K562 (cell line): Measurements from ENCODE around the gene IRF2BP1. TPM values are rescaled to one million over a fixed set of nuclear protein-coding genes. Genes with fewer than 3 reads are reported as not detected.

Experiments used
- ATAC-seq: fragments of 200-7000 bp; cut with Tn5 transposase; 3 replicates; pipeline ENCODE4 v1.9.1; 2020; ENCODE audit warnings: moderate library complexity
- BruUV-seq: library from RNA; stranded (reverse); fragments of 400-500 nt; replicated peaks from 2 replicates; lab custom pipeline; 2021; lab: Mats Ljungman, UMichigan
- CTCF ChIA-PET: fragments of 300-600 bp; formaldehyde crosslinking; extraction: SDS; loops from one replicate; lab custom pipeline; 2021; ENCODE audit warnings: low intra/inter-chr PET ratio; lab: Yijun Ruan, JAX
- POLR2A ChIA-PET: fragments of 300-600, 350-650 bp; sonication (Branson Sonifier 250); formaldehyde crosslinking; extraction: SDS; loops from one replicate; lab custom pipeline; 2021; ENCODE audit warnings: antibody characterized with exemption, inconsistent platforms; lab: Yijun Ruan, JAX
- DNase-seq, 4 experiments: peaks; one replicate each; pipeline versions ENCODE4 v3.0.0 to v3.0.0-alpha.2; 2011 to 2018; ENCODE audit warnings: low spot score in 3 of 4, mixed read lengths in 3 of 4; ENCODE audit errors: extremely low read depth in 1 of 4
- FAIRE-seq: peaks from 2 replicates; lab custom pipeline; 2011; peaks lifted over from hg19 to GRCh38; lab: Jason Lieb, UNC
- H2AFZ ChIP-seq: 2 replicates; pipeline ENCODE4 v1.6.0; 2011; ENCODE audit warnings: low read depth, low read length, control low read depth, inconsistent platforms
- H3K27ac ChIP-seq: fragments of 200-600 bp; 3 replicates; pipeline ENCODE4 v1.8.0; 2011; ENCODE audit warnings: low read depth, mild to moderate bottlenecking, control low read depth, inconsistent platforms, low read length, moderate library complexity, mixed read lengths; ENCODE audit errors: extremely low read depth
- H3K27me3 ChIP-seq, 2 experiments: fragments of 300-600 bp in 1 of 2; 2 replicates in 1 of 2; 3 replicates in 1 of 2; pipeline versions ENCODE4 v1.6.0 to v1.8.0; 2011; ENCODE audit warnings: inconsistent platforms in 2 of 2, low read length in 2 of 2, mild to moderate bottlenecking in 1 of 2, mixed read lengths in 1 of 2, moderate library complexity in 1 of 2; ENCODE audit not compliant: control insufficient read depth in 2 of 2, insufficient read depth in 2 of 2
- H3K36me3 ChIP-seq: fragments of 300-600 bp; 3 replicates; pipeline ENCODE4 v1.8.0; 2011; ENCODE audit warnings: mild to moderate bottlenecking, low read length, inconsistent platforms; ENCODE audit not compliant: control insufficient read depth, insufficient read depth
- H3K4me1 ChIP-seq, 2 experiments: fragments of 200-600 bp in 1 of 2; replicated peaks in 1 of 2; 2 replicates in 1 of 2; 3 replicates in 1 of 2; pipeline versions ENCODE4 v1.5.1 to v1.8.0; 2011; ENCODE audit warnings: inconsistent platforms in 2 of 2, low read length in 2 of 2, mild to moderate bottlenecking in 1 of 2, mixed read lengths in 1 of 2, moderate library complexity in 1 of 2; ENCODE audit not compliant: control insufficient read depth in 2 of 2, insufficient read depth in 2 of 2
- H3K4me2 ChIP-seq: 2 replicates; pipeline ENCODE4 v1.6.1; 2011; ENCODE audit warnings: low read length, control low read depth, inconsistent platforms, mixed read lengths; ENCODE audit not compliant: insufficient read depth
- H3K4me3 ChIP-seq: fragments of 200-600 bp; sonication (generic), shearing (Covaris generic); 2 replicates; pipeline ENCODE4 v1.5.1; 2016; ENCODE audit warnings: control low read depth, inconsistent platforms
- H3K79me2 ChIP-seq: fragments of 200-600 bp; 3 replicates; pipeline ENCODE4 v1.8.0; 2011; ENCODE audit warnings: low read length, inconsistent platforms; ENCODE audit not compliant: control insufficient read depth, insufficient read depth
- H3K9ac ChIP-seq, 2 experiments: 2 replicates each; pipeline versions ENCODE4 v1.6.0 to v1.6.1; 2011; ENCODE audit warnings: low read depth in 2 of 2, low read length in 2 of 2, control low read depth in 1 of 2, inconsistent platforms in 1 of 2, mild to moderate bottlenecking in 1 of 2, mixed read lengths in 1 of 2; ENCODE audit not compliant: insufficient read depth in 1 of 2
- H3K9me1 ChIP-seq: one replicate; pipeline ENCODE4 v1.6.0; 2011; ENCODE audit warnings: inconsistent platforms, mild to moderate bottlenecking, low read length, moderate library complexity; ENCODE audit not compliant: control insufficient read depth, insufficient read depth
- H3K9me3 ChIP-seq: replicated peaks from 2 replicates; pipeline ENCODE4 v1.5.1; 2011; ENCODE audit warnings: low read depth, low read length, inconsistent platforms; ENCODE audit not compliant: control insufficient read depth, insufficient read depth
- H4K20me1 ChIP-seq: replicated peaks from 2 replicates; pipeline ENCODE4 v1.6.1; 2011; ENCODE audit warnings: low read length, inconsistent platforms, mixed read lengths; ENCODE audit not compliant: control insufficient read depth, insufficient read depth
- HDAC6 ChIP-seq: IDR thresholded peaks from 2 replicates; pipeline ENCODE4 v1.6.1; 2012; ENCODE audit warnings: low read depth, mild to moderate bottlenecking, control low read depth, inconsistent platforms, low read length, moderate library complexity
- ZNF311 ChIP-seq: fragments of 250-450 bp; sonication (Bioruptor Pico); IDR thresholded peaks from 2 replicates; pipeline ENCODE4 v1.4.0; 2020; ENCODE audit warnings: mild to moderate bottlenecking, moderate library complexity
- ZNF79 ChIP-seq: fragments of 250-450 bp; sonication (Bioruptor Pico); IDR thresholded peaks from 2 replicates; pipeline ENCODE4 v1.4.0; 2020; ENCODE audit warnings: low read depth, mild to moderate bottlenecking, moderate library complexity
- WGBS: fragments of 100-300 bp; shearing (Covaris generic); methylation state at CpG from one replicate; pipeline ENCODE4 v1.1.6; 2016; ENCODE audit warnings: low coverage, mixed read lengths; ENCODE audit not compliant: insufficient coverage; ENCODE audit errors: missing lambda C conversion rate; 5-methylcytosine and 5-hydroxymethylcytosine counted together
- in situ Hi-C: fragments of 300-500 bp; cut with MboI; formaldehyde crosslinking; loops from 4 replicates; pipeline ENCODE4 v1.15.0; 2018; ENCODE audit warnings: inconsistent platforms, mixed read lengths
- intact Hi-C: fragments of 100-400 bp; cut with micrococcal nuclease; formaldehyde crosslinking; loops from 2 replicates; pipeline ENCODE4 v1.14.2; 2022
- polyA plus RNA-seq, 8 experiments: library from polyadenylated mRNA; depleted of rRNA in 4 of 8; stranded (reverse) in 5 of 8; unstranded in 3 of 8; fragments of >200 nt; fragmentation: Nextera tagmentation in 2 of 8; fragmentation: Illumina TruSeq in 1 of 8; extraction: Ambion mirVana in 2 of 8; extraction: Trizol in 1 of 8; gene quantifications; 2 replicates each; pipeline versions ENCODE4 v1.2.1 to v1.2.3, GENCODE V29; 2011 to 2014; ENCODE audit warnings: inconsistent platforms in 1 of 8, missing spikeins in 1 of 8
- total RNA-seq, 7 experiments: library from RNA; depleted of rRNA in 6 of 7; stranded (reverse); fragments of >200 nt in 6 of 7; fragmentation: Illumina TruSeq in 2 of 7; extraction: Trizol in 2 of 7; gene quantifications; 2 replicates each; pipeline versions ENCODE4 v1.2.1 to v1.2.3, GENCODE V29; 2011 to 2021; ENCODE audit warnings: low replicate concordance in 1 of 7
- TF ChIP-seq, protein P1 (sequence below): IDR thresholded peaks from 2 replicates; pipeline ENCODE4 v1.6.1; 2012; ENCODE audit warnings: low read depth, low read length, improper control_type of control experiment, borderline replicate concordance
- TF ChIP-seq, protein P2 (sequence below): fragments of 450-650 bp; IDR thresholded peaks from 2 replicates; pipeline ENCODE4 v1.6.1; 2016; ENCODE audit warnings: mild to moderate bottlenecking, moderate library complexity

The IRF2BP1 gene
- total and polyA plus RNA-seq, 9 of the 15 experiments (the other 6 are each of a cell fraction or from before 2014, with no cell fraction given), result 0.61 to 35.9 (median 3.5) TPM

DNA sequence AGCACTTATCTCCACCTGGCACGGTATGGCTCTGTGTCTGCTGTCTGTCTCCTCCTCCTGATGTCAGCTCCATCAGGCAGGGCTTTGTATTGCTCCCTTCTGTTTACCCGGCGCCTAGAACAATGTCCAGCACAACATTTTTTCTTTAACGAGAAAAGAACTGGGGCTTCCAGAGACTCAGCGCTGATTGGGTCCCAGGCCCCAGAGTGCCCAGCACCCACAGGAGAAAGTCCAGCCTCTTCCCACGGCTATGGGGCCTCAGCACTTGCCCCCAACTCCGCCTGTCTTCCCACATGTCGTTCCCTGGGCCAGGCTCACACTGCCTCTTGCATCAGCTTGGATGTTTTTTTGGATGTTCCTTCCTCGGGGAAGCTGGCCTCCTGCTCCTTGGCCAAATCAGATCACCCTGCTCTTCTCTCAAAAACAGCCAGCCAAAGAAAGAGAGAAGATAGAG lies 9.6 kb upstream of the IRF2BP1 start:
- peaks cover 30% of the 10 kb centered on the region for H3K36me3 ChIP-seq
- H4K20me1 ChIP-seq, result no peaks in the 10 kb centered on the region
- CTCF ChIA-PET, result no interaction called here
- H3K9ac ChIP-seq, result 0 out of 4 replicates have a peak overlapping the region, but pooled peaks of 1 of the 2 experiments have one; percentile 20
- no peak for ATAC-seq
- POLR2A ChIA-PET, result no interaction called here
- DNase-seq, result no peak
- no peak overlapping the region for H2AFZ ChIP-seq
- no peaks in the 10 kb centered on the region for H3K27me3 ChIP-seq
- no peak overlapping the region for H3K4me2 ChIP-seq
- intact Hi-C loops (no loop called here), in situ Hi-C loops (no loop called here)
- H3K9me1 ChIP-seq, result no peaks in the 10 kb centered on the region
- no TSS peak for BruUV-seq
- 69% methylated on average over 9 of the region's 9 CpGs for WGBS
- H3K79me2 ChIP-seq, result peaks cover 5% of the 10 kb centered on the region; the same call in 2 of the 3 replicates
- TF ChIP-seq HDAC6, result no peak
- TF ChIP-seq, protein P1, sequence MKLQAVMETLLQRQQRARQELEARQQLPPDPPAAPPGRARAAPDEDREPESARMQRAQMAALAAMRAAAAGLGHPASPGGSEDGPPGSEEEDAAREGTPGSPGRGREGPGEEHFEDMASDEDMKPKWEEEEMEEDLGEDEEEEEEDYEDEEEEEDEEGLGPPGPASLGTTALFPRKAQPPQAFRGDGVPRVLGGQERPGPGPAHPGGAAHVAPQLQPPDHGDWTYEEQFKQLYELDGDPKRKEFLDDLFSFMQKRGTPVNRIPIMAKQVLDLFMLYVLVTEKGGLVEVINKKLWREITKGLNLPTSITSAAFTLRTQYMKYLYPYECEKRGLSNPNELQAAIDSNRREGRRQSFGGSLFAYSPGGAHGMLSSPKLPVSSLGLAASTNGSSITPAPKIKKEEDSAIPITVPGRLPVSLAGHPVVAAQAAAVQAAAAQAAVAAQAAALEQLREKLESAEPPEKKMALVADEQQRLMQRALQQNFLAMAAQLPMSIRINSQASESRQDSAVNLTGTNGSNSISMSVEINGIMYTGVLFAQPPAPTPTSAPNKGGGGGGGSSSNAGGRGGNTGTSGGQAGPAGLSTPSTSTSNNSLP, result no peak
- TF ChIP-seq ZNF79, result no peak
- TF ChIP-seq, protein P2, sequence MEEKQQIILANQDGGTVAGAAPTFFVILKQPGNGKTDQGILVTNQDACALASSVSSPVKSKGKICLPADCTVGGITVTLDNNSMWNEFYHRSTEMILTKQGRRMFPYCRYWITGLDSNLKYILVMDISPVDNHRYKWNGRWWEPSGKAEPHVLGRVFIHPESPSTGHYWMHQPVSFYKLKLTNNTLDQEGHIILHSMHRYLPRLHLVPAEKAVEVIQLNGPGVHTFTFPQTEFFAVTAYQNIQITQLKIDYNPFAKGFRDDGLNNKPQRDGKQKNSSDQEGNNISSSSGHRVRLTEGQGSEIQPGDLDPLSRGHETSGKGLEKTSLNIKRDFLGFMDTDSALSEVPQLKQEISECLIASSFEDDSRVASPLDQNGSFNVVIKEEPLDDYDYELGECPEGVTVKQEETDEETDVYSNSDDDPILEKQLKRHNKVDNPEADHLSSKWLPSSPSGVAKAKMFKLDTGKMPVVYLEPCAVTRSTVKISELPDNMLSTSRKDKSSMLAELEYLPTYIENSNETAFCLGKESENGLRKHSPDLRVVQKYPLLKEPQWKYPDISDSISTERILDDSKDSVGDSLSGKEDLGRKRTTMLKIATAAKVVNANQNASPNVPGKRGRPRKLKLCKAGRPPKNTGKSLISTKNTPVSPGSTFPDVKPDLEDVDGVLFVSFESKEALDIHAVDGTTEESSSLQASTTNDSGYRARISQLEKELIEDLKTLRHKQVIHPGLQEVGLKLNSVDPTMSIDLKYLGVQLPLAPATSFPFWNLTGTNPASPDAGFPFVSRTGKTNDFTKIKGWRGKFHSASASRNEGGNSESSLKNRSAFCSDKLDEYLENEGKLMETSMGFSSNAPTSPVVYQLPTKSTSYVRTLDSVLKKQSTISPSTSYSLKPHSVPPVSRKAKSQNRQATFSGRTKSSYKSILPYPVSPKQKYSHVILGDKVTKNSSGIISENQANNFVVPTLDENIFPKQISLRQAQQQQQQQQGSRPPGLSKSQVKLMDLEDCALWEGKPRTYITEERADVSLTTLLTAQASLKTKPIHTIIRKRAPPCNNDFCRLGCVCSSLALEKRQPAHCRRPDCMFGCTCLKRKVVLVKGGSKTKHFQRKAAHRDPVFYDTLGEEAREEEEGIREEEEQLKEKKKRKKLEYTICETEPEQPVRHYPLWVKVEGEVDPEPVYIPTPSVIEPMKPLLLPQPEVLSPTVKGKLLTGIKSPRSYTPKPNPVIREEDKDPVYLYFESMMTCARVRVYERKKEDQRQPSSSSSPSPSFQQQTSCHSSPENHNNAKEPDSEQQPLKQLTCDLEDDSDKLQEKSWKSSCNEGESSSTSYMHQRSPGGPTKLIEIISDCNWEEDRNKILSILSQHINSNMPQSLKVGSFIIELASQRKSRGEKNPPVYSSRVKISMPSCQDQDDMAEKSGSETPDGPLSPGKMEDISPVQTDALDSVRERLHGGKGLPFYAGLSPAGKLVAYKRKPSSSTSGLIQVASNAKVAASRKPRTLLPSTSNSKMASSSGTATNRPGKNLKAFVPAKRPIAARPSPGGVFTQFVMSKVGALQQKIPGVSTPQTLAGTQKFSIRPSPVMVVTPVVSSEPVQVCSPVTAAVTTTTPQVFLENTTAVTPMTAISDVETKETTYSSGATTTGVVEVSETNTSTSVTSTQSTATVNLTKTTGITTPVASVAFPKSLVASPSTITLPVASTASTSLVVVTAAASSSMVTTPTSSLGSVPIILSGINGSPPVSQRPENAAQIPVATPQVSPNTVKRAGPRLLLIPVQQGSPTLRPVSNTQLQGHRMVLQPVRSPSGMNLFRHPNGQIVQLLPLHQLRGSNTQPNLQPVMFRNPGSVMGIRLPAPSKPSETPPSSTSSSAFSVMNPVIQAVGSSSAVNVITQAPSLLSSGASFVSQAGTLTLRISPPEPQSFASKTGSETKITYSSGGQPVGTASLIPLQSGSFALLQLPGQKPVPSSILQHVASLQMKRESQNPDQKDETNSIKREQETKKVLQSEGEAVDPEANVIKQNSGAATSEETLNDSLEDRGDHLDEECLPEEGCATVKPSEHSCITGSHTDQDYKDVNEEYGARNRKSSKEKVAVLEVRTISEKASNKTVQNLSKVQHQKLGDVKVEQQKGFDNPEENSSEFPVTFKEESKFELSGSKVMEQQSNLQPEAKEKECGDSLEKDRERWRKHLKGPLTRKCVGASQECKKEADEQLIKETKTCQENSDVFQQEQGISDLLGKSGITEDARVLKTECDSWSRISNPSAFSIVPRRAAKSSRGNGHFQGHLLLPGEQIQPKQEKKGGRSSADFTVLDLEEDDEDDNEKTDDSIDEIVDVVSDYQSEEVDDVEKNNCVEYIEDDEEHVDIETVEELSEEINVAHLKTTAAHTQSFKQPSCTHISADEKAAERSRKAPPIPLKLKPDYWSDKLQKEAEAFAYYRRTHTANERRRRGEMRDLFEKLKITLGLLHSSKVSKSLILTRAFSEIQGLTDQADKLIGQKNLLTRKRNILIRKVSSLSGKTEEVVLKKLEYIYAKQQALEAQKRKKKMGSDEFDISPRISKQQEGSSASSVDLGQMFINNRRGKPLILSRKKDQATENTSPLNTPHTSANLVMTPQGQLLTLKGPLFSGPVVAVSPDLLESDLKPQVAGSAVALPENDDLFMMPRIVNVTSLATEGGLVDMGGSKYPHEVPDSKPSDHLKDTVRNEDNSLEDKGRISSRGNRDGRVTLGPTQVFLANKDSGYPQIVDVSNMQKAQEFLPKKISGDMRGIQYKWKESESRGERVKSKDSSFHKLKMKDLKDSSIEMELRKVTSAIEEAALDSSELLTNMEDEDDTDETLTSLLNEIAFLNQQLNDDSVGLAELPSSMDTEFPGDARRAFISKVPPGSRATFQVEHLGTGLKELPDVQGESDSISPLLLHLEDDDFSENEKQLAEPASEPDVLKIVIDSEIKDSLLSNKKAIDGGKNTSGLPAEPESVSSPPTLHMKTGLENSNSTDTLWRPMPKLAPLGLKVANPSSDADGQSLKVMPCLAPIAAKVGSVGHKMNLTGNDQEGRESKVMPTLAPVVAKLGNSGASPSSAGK, result no peak
- TF ChIP-seq ZNF311 (CRISPR knock-in tag), result no peak
- TF ChIP-seq, all 486 proteins: peak for 0
- H3K27ac ChIP-seq, result no peak overlapping the region
- H3K4me3 ChIP-seq, result no peak overlapping the region
- H3K4me1 ChIP-seq, result peaks cover under 1 to 3% of the 10 kb centered on the region in 2 experiments; a peak in 3 of 5 replicates
- no peaks in the 10 kb centered on the region for H3K9me3 ChIP-seq
- FAIRE-seq, result no peak
